Measurements from ENCODE around the gene C10orf53.

DNA sequence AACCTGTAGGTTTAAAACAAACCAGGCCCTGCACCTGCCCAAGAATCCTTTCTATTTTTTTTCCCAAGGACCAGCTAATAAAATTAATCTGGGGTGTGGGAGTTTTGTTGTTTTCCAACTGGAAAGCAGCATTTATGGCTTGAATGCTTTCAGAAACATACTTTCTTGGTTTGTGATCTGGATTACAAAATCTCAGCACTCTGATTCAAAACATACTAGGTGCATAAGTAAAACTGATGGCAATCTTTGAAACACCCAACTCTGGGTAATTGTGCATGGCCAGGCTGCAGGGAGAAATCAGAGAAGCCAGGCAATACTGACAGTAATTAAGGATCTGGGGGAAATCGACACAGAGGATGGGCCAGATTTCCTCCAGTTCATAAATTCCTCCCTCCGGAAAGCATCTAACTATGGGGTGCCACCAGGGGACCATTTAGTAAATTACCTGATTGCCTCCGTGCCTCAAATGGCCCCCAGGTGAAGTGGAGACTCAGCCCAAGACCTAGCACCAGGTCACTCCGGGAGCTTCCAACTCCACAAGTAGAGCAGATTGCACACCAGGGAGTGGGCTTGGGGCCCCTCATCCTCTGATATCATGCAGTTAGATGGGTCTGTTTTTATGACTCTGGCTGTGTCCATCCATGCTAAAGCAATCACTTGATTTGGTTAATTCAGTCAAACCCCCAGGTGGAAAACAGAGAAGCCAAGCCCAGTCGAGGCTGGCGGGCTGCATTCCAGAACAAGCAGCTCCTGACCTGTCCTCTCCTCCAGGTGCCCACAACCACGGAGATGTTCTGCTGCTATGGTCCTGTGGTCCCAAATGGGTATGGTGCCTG lies 15.2 kb upstream of the C10orf53 start:
- TF ChIP-seq CTCF (conservative IDR thresholded peaks at IDR 0.05; ENCODE audit: low read depth, low read length), result no peak
- no peak for TF ChIP-seq EZH2 (IDR thresholded peaks at IDR 0.05; ENCODE audit: low read length, unreplicated experiment)

Data from PC-3 (cell line).